Fibroblast of mammary gland (primary cell): Measurements from ENCODE around the gene UBR4.
A peak's percentile ranks its signal among the peaks of the same experiment; 100 is the strongest.

Source experiments
- DNase-seq: peaks from one replicate; pipeline ENCODE4 v3.0.0-alpha.2; 2010; ENCODE audit warnings: low read depth
- H3K4me3 ChIP-seq: 2 replicates; pipeline ENCODE4 v1.5.1; 2011; ENCODE audit warnings: low read depth, mild to moderate bottlenecking, low read length, moderate library complexity; ENCODE audit not compliant: control insufficient read depth
- TF ChIP-seq, protein P1 (sequence below): conservative IDR thresholded peaks from 2 replicates; pipeline ENCODE4 v1.5.1; 2011; ENCODE audit warnings: low read depth, low read length, inconsistent platforms; ENCODE audit not compliant: control insufficient read depth, insufficient read depth

UBR4 gene

GRCh38 chr1:19036813-19037605 lies 173.1 kb downstream of the UBR4 start:
- TF ChIP-seq, protein P1, sequence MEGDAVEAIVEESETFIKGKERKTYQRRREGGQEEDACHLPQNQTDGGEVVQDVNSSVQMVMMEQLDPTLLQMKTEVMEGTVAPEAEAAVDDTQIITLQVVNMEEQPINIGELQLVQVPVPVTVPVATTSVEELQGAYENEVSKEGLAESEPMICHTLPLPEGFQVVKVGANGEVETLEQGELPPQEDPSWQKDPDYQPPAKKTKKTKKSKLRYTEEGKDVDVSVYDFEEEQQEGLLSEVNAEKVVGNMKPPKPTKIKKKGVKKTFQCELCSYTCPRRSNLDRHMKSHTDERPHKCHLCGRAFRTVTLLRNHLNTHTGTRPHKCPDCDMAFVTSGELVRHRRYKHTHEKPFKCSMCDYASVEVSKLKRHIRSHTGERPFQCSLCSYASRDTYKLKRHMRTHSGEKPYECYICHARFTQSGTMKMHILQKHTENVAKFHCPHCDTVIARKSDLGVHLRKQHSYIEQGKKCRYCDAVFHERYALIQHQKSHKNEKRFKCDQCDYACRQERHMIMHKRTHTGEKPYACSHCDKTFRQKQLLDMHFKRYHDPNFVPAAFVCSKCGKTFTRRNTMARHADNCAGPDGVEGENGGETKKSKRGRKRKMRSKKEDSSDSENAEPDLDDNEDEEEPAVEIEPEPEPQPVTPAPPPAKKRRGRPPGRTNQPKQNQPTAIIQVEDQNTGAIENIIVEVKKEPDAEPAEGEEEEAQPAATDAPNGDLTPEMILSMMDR, result no peak
- DNase-seq, result no peak
- no peak overlapping the region for H3K4me3 ChIP-seq

DNA sequence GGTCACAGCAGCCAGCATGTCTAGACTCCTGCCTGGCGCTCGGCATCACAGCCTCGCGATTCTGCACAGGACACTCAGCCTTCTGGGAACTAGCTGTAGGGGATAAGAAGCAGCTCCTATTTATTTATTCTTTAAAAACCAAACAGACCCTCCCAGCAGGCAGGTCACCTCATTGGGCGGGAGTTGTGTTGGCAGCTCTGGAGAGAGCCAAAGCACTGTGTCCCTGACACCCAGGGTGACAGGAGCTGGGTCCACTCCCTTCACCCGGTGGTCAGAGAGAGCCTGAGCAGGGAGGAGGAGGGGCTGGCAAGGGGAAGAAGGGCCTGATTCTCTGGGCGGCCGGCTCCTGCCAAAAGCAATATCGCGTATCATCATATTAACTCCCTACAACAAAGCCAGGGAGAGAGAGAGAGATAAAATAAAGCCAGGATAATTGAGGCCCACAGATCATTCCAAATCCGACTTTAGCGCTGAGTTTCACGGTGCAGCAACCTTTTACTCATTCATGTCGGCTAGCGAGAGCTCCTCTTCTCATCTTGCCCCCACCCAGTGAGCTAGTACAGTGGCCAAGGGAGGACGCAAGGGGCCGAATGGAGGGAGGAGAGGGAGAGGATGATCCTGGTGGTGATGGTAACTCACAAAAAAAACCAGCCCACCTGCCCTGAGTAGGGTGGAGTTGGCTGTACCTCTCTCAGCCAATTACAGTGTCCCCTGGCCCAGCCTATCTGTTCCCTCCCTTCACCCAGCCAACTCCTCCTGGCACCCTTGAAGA lies 173.8 kb downstream of the UBR4 start:
- TF ChIP-seq, protein P1, result no peak
- no peak overlapping the region for H3K4me3 ChIP-seq
- no peak for DNase-seq

DNA sequence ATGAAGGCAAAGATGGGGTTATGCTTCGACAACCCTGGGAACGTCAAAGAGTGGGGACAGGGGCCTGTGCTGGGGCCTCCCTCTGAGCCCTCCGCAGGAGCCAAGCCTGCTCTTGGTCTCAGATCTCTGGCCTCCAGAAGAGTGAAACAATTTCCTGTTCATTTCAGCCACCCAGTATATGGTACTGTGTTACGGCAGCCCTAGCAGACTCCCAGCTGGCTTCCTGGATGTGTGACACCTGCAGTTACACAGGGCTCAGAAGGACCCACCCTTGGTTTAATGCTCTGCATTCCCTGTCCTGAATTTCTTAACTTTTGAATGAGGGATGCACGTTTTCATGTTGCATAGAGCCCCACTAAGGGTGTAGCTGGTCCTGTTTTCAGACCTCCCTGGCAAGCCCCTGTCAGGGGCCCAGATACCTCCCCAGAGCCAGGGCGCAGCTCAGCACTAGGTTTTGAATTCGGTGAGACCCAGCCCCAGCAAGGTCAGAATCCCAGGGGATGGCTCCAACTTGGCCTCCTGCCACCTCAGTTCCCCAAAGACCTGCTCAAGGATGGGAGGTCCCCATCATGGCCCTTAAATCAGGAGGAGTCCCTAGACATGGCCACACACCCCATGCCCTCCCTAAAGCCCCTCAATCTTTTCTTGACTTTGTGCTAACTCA lies 174.6 kb downstream of the UBR4 start:
- TF ChIP-seq, protein P1, result no peak
- DNase-seq, result no peak
- no peak overlapping the region for H3K4me3 ChIP-seq

GRCh38 chr1:19034721-19035120 lies 175.3 kb downstream of the UBR4 start:
- TF ChIP-seq, protein P1, result no peak
- DNase-seq, result no peak
- no peak overlapping the region for H3K4me3 ChIP-seq

DNA sequence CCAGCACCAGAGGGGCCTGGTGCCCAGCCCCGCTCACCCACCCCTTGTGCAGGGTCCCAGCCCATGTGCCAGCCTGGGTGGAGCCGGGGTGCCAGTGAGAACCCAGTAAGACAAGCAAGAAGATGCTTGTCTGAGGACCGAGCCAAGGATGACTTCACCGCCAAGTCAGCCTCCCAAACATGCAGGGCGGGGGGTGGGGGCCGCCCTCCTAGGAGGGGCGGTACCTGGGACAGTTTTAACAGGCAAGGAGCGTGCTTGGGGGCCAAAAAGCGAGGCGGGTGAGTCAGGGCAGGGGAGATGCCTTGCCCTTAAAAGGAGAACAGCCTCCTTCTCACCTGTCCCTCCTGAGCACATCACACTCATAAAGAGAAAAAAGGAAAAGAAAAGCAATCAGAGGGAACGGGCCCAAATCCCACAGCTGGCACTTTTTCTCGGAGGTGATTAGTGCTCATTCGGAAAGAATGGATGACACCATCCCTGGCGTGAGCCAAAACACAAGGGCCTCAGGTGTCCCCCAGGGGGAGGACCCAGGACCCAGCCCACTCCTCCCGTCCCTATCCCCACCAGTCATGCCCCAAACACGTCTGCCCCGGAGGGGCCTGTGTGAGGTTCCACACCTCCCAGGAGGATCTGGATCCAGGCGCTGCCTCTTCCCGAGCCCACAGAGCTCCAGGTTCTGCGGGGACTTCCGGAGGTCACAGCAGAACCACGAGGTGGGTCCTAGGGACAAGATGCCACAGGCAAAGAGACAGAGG lies 176.0 kb downstream of the UBR4 start:
- TF ChIP-seq, protein P1, result no peak
- peak; percentile 54 for DNase-seq
- no peak overlapping the region for H3K4me3 ChIP-seq

GRCh38 chr1:19033515-19033839 lies 176.6 kb downstream of the UBR4 start:
- DNase-seq, result peak; percentile 12
- TF ChIP-seq, protein P1, result no peak
- no peak overlapping the region for H3K4me3 ChIP-seq
